NCI-H2171 treated with DMSO at 0.1 percent for 48 hours (cell line): ENCODE results near the gene VWDE.
"Not testable (repeated sequence)": the region's sequence is repeated elsewhere in the genome, so short reads cannot be mapped to it uniquely, and the experiment has no call there.

Source experiments
- DNase-seq: peaks from one replicate; lab custom pipeline; 2025; lab: John Stamatoyannopoulos, UW

VWDE gene

DNA sequence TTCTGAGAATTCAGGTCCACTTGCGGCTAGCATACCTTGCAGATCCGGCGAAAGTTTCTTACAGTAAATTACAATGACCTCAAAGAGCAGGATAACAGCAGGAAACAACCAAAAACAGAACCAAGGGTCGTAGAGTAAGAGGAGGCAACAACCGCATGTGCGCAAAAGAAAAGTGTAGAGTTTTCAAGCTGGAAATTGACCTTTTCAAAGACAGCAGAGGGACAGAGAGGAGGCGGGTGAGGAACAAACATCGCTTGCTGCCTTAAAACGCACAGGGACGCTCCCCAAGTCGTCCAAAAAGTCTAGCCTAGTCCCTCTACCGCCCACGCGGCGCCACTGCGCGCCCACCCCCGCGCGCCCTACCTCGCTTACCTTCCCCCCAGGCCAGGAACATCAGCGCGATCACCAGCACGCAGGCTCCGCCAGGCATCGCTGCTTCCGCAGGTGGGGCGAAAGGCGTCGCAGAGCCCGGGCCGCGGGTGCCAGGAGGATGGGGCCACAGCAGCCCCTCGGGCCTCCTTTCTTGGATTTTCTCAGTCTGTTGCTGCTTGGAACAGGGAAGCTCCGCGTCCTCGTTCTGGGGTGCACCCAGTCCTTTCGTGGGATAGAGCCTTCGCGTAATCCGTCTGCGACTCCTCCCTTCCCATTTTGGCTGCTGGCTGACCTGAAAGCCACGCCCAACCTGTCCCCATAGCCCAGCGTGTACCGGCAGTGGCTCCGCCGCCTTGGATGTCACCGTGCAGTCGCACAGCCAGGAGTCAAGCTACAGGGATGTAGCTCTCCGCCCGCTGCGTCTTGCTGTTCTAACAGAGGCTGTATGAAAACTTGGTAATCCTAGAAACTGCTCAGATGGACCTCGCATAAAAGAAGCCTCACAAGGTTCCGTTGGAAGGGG lies at the start of gene VWDE:
TSS of gene VWDE (minus strand) at position 579 of the 895 bp plus-strand sequence. CDS start at position 430, 149 bp downstream.
- peak; percentile 95 for DNase-seq

DNA sequence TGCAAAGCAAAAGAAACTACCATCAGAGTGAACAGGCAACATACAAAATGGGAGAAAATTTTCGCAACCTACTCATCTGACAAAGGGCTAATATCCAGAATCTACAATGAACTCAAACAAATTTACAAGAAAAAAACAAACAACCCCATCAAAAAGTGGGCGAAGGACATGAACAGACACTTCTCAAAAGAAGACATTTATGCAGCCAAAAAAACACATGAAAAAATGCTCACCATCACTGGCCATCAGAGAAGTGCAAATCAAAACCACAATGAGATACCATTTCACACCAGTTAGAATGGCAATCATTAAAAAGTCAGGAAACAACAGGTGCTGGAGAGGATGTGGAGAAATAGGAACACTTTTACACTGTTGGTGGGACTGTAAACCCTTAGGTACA lies 49.5 kb upstream of the VWDE start:
- DNase-seq: not testable (repeated sequence)

DNA sequence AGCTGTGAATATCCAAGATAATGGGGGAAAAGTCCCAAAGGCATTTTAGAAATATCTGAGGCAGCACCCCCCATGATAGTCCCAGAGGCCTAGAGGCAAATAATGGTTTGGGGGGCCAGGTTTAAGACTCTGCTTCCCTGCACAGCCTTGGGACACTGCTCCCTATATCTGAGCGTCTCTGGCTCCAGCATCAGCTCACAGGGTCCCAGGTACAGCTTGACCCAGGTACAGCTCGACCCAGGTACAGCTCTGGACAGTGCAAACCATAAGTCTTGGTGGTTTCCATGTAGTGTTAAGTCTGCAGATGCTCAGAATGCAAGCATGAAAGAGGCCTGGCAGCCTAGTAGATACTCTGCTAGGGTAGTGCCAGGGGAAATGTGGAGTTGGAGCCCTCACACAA lies 47.0 kb upstream of the VWDE start:
- no peak for DNase-seq

DNA sequence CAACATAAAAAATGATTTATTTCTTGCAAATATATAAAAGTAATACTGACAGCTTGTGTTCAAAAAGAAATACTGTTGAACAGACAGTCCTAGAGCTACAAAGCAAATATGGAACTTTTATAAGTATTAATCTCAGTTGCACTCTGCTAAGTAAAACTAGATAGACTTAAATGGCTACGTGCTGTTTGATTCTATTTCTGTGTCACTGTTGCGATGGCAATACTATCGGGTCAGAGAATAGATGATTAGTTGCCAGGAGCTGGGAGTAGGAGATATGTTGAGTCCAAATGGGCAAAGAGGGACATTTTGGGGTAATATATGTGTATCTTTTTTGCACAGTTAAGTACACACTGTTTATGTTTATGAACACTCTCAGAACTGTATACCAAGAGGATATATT lies 41.1 kb upstream of the VWDE start:
- DNase-seq: no peak

GRCh38 chr7:12440229-12440628 lies 36.6 kb upstream of the VWDE start:
- no peak for DNase-seq

DNA sequence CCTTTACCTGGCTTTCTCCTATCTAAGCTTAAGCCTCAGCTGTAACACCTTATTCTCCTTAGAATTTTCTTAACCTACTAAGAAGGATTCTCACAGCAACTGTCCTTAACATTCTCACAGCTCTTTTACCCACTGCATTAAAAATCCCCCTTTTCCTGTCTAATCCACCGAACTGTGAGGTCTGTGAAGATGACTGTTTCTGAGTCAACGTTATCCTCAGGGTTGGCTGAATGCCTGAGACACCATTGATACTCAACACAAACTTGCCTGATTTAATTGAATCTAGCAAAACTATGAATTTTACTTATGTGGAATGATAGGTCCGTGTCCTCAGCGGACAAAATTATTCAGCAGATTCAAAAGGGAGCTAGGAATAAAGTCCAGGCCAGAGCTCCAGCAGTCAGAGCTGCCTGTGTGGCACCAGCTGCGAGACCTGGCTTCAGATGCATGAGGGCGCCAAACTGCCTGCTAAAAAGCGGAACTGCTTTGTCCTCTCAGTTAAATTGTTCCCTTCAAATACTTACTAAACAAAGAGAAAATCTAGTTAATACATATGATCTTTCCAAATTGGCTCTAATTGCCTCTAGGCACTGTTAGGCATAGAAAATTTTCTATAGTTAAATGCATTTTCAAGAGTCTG lies 33.4 kb upstream of the VWDE start:
- DNase-seq: no peak

- DNase-seq: no peak
Observed at GRCh38 chr7:12436126-12436525, 32.5 kb upstream of the VWDE start.

GRCh38 chr7:12434012-12434642 lies 30.5 kb upstream of the VWDE start:
- peak; percentile 8 for DNase-seq

DNA sequence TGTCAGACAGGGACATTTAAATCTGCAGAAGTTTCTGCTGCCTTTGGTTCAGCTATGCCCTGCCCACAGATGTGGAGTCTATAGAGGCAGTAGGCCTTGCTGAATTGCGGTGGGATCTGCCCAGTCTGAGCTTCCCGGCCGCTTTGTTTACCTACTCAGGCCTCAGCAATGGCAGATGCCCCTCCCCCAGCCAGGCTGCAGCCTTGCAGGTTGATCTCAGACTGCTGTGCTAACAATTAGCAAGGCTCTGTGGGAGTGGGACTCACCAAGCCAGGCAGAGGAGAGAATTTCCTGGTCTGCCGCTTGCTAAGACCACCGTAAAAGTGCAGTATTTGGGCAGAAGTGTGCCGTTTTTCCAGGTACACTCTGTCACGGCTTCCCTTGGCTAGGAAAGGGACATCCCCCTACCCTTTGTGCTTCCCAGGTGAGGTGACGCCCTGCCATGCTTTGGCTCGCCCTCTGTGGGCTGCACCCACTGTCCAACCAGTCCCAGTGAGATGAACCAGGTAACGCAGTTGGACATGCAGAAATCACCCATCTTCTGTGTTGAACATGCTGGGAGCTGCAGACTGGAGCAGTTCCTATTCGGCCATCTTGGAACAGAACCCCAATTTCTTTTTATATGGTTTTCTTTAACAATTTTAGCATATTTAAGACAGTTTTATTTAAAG lies 28.4 kb upstream of the VWDE start:
- DNase-seq: no peak

DNA sequence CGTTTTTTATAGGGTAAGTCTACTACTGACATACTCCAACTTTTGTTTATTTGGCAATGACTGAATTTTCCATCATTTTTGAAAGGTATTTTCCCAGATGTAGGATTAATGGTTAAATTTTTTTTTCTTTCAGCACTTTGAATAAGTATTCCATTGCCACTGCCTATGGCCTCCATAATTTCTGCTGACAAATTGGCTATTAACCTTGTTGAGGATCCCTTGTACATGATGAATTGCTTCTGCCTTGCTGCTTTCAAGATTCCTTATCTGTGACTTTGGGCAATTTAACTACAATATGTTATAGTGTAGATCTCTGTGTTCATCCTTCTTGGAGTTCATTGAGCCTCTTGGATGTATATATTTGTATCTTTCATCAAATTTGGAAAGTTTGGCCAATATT lies 21.6 kb upstream of the VWDE start:
- DNase-seq: no peak

DNA sequence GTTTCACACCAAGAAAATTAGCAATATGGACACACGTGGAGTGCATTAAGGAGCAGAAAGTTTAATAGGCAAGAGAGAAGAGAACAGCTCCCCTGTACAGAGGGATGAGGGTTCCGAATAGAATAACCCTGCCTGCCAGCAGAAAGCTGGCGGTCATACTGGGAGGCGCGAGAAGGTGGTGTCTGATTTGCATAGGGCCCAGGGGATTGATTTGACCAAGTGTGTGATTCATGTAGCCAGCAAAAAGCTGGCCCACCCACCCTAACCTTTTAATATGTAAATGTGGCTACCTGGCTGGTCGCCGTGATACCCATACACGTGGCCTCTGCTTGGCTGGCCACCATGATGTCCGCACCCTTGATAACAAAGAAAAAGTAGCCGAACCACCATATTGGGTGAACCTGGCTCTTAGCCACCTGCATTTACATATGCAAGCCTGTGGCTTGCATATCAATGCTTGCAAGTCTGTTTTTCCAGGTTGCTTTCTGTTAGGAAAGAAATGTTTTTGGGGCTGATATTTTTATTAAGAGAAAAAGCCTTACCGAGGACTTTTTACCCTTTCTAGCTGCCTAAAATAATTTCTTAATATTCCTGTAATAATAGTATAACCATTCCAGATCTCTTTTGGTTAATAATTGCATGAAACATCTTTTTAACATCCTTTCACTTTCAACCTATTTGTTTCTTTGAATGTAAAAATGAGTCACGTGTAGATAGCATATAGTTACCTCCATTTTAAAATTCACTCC lies 20.5 kb upstream of the VWDE start:
- DNase-seq: no peak

- DNase-seq: no peak
Observed at GRCh38 chr7:12423355-12423996, 19.8 kb upstream of the VWDE start.

DNA sequence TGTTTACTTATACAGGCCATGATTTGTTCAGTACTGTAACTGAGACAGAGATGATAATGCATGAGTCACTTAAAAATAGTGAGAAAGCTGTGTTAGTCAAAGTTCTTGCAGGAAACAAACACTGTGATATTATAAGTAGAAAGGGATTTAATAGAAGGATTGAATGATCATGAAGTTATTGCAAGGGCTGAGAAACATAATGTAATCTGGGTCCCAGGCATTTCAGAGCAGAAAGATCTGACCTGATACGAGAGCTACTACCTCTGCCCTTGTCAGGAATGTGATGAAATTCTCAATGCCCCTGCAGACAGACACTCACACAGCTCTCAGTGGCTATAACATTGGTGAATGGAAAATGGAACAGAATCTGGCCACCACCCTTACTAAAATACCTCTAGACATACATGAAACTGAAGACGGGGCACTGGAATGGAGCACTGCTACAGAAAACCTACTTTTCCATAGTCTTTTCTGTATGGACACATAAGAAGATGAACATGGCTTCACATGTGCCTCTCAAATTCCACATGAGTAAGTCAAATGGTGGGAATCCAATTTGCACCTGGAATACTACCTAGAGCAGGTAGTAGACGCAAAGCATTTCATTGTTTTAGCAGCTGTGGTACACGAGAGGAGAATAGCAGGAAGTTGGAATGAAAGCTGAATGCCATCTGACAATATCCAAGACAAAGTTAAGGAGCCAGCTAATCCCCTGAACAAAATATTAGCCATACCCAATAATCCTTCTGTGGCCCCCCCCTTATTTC lies 19.1 kb upstream of the VWDE start:
- no peak for DNase-seq

DNA sequence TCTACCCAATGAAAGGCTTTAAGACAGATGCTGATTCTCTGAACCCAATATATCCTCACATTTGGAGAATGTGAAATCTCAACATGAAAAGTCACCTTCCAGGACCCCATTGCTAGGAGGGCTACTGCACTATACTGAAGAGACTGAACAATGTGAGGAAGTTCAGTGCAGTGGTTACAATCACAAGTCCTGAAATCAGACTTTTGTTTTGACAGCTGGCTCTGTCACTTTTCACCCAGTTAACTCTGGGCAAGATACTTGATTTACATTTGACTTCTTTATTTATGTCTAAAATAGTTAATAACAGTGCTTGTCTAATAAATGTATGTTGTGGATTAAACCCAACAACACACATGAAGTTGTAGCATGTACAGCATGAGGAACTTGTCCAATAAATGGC lies 14.8 kb upstream of the VWDE start:
- no peak for DNase-seq

DNA sequence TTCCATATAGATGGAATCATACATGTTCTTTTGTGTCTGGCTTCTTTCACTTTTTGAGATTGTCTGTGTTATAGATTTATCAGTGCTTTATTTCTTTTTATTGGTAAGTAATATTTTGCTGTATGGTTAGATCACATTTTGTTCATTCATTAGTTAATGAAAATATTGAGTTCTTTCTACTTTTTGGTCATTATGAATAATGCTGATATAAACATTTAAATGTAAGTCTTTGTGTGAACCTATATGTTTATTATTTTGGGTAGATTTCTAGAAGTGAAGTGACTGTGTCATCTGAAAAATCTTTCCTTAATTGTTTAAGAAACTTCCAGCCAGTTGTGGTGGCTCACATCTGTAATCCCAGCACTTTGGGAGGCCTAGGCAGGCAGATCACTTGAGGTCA lies 11.4 kb upstream of the VWDE start:
- no peak for DNase-seq

- DNase-seq: no peak
Observed at GRCh38 chr7:12412407-12412806, 8.7 kb upstream of the VWDE start.

DNA sequence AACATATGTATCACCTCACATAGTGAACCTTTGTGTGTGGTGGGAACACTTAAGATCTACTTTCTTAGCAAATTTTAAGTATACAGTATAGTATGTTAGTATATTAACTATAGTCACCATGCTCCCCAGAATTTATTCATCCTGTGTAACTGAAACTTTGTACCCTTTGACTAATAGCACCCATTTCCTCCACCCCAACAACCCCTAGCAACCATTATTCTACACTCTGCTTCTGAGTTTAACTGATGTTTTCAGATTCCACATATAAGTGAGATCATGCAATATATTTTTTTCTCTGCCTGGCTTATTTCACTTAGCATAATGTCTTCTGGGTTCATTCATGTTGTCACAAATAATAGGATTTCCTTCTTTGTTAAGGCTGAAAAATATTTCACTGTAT lies 6.9 kb upstream of the VWDE start:
- no peak for DNase-seq

DNA sequence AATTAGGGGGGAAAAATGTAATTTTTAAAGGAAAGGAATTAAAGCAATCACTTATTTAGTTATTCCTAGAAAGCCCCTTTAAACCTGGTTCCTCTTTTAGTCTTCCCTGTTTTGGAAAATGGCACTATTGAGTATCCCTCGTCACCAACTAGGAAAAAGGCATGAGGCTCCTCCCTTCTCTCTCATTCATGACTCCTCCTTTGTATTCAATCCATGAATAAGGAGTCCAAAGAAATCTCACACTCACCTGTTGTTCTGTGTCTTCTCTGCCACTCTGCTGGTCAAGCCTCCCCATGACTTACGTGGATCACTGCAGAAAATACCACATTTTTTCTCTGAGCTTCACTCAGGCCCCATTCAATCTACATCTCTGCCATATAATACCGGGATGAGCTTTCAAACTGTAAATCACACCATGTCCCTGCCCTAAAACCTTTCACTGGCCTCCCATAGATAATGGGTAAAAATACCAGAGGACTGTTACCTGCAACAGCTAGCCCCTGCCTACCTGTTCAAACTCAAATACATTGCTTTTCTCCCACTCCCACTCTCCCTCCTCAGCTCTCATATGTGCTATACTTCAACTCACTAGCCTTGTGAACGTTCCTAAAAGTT lies 5.5 kb upstream of the VWDE start:
- no peak for DNase-seq

DNA sequence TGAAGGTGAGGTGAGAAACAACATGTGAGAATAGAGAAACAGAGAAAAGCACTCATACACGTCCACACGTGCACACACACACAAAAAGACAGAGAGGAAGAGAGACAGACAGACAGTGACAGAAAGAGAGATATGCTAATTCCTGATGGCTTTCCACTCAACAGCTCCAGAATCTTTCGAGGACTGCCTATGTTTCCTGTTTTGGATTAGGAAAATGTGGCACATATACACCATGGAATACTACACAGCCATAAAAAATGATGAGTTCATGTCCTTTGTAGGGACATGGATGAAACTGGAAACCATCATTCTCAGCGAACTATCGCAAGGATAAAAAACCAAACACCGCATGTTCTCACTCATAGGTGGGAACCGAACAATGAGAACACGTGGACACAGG lies 4.0 kb upstream of the VWDE start:
- not testable (repeated sequence) for DNase-seq

GRCh38 chr7:12402365-12402725 lies 1.3 kb downstream of the VWDE start:
- DNase-seq: no peak
